GM23338 (cell line): ENCODE results near the gene LPP. TPM values are rescaled to one million over a fixed set of nuclear protein-coding genes. Genes with fewer than 3 reads are reported as not detected.

Experiments
- ATAC-seq: fragments of 200-7000 bp; cut with Tn5 transposase; 3 replicates; pipeline ENCODE4 v1.9.1; 2020
- DNase-seq: peaks from one replicate; pipeline ENCODE4 v3.0.0-alpha.2; 2015; ENCODE audit warnings: low spot score
- H2AFZ ChIP-seq: fragments of 200-600 bp; sonication (generic); 2 replicates; pipeline ENCODE4 v1.8.0; 2016; ENCODE audit warnings: antibody characterized with exemption, mild to moderate bottlenecking, moderate library complexity
- H3F3A ChIP-seq: fragments of 200-600 bp; sonication (generic); replicated peaks from 2 replicates; pipeline ENCODE4 v1.8.0; 2017; ENCODE audit warnings: antibody characterized with exemption, mixed run types, low read depth
- H3K27ac ChIP-seq: fragments of 200-600 bp; sonication (generic); 2 replicates; pipeline ENCODE4 v1.6.1; 2016; ENCODE audit warnings: low read depth
- H3K27me3 ChIP-seq: fragments of 200-600 bp; sonication (generic); 2 replicates; pipeline ENCODE4 v1.8.0; 2016; ENCODE audit warnings: mild to moderate bottlenecking, mixed run types, moderate library complexity; ENCODE audit not compliant: insufficient read depth
- H3K36me3 ChIP-seq: fragments of 200-600 bp; sonication (generic); 2 replicates; pipeline ENCODE4 v1.8.0; 2016; ENCODE audit warnings: mild to moderate bottlenecking; ENCODE audit not compliant: insufficient read depth
- H3K4me1 ChIP-seq: fragments of 200-600 bp; sonication (generic); 2 replicates; pipeline ENCODE4 v1.8.0; 2016; ENCODE audit warnings: mild to moderate bottlenecking, moderate library complexity; ENCODE audit not compliant: insufficient read depth
- H3K4me2 ChIP-seq: fragments of 200-600 bp; sonication (generic); 2 replicates; pipeline ENCODE4 v1.7.1; 2017; ENCODE audit warnings: mixed run types
- H3K4me3 ChIP-seq: fragments of 200-600 bp; sonication (generic); 2 replicates; pipeline ENCODE4 v1.6.1; 2016; ENCODE audit warnings: mixed run types
- H3K79me2 ChIP-seq: fragments of 200-600 bp; sonication (generic); replicated peaks from 2 replicates; pipeline ENCODE4 v1.8.0; 2017; ENCODE audit warnings: mild to moderate bottlenecking; ENCODE audit not compliant: insufficient read depth
- H3K9me2 ChIP-seq: fragments of 200-600 bp; sonication (generic); 2 replicates; pipeline ENCODE4 v1.8.0; 2017; ENCODE audit not compliant: insufficient read depth
- H4K20me1 ChIP-seq: fragments of 200-600 bp; sonication (generic); replicated peaks from 2 replicates; pipeline ENCODE4 v1.8.0; 2017; ENCODE audit warnings: mild to moderate bottlenecking; ENCODE audit not compliant: insufficient read depth
- H3K27ac Mint-ChIP-seq: 2 replicates; pipeline ENCODE4 v1.8.0; 2020; ENCODE audit warnings: inconsistent platforms, mild to moderate bottlenecking, moderate library complexity, mixed read lengths
- H3K27me3 Mint-ChIP-seq: 3 replicates; pipeline ENCODE4 v1.8.0; 2022; ENCODE audit warnings: low read depth, mild to moderate bottlenecking, moderate library complexity, mixed read lengths, inconsistent platforms; ENCODE audit not compliant: insufficient read depth, poor library complexity
- H3K36me3 Mint-ChIP-seq: 3 replicates; pipeline ENCODE4 v1.8.0; 2021; ENCODE audit warnings: low read depth, mild to moderate bottlenecking, inconsistent platforms, moderate library complexity, mixed read lengths
- H3K4me1 Mint-ChIP-seq: 3 replicates; pipeline ENCODE4 v1.8.0; 2020; ENCODE audit warnings: mild to moderate bottlenecking, inconsistent platforms, mixed read lengths
- H3K4me3 Mint-ChIP-seq: 3 replicates; pipeline ENCODE4 v1.8.0; 2021; ENCODE audit warnings: moderate library complexity, mild to moderate bottlenecking, inconsistent platforms, mixed read lengths
- H3K9me3 Mint-ChIP-seq: 3 replicates; pipeline ENCODE4 v1.8.0; 2020; ENCODE audit warnings: moderate library complexity, mild to moderate bottlenecking, inconsistent platforms, mixed read lengths
- CREB1 ChIP-seq: fragments of 250-450 bp; sonication (Bioruptor Pico); IDR thresholded peaks from 2 replicates; pipeline ENCODE4 v1.5.0; 2020; ENCODE audit warnings: low read depth, mild to moderate bottlenecking, moderate library complexity
- CTCF ChIP-seq, 2 experiments: fragments of 200-600 bp in 1 of 2; sonication (generic) in 1 of 2; conservative IDR thresholded peaks; 2 replicates each; pipeline versions ENCODE4 v1.5.1 to v1.6.1; 2016 to 2017; ENCODE audit warnings: antibody characterized with exemption in 2 of 2, low read depth in 2 of 2, mild to moderate bottlenecking in 2 of 2, moderate library complexity in 1 of 2
- EZH2 ChIP-seq: fragments of 200-600 bp; sonication (generic); IDR thresholded peaks from one replicate; pipeline ENCODE4 v1.8.0; 2017; ENCODE audit warnings: antibody characterized with exemption, mild to moderate bottlenecking, low read depth; ENCODE audit not compliant: unreplicated experiment
- JUNB ChIP-seq: IDR thresholded peaks from one replicate; pipeline ENCODE4 v1.6.1; 2016; ENCODE audit warnings: antibody characterized with exemption; ENCODE audit not compliant: unreplicated experiment
- NANOG ChIP-seq: IDR thresholded peaks from 2 replicates; pipeline ENCODE4 v1.6.1; 2016; ENCODE audit warnings: antibody characterized with exemption, borderline replicate concordance
- REST ChIP-seq: IDR thresholded peaks from one replicate; pipeline ENCODE4 v1.6.1; 2018; ENCODE audit warnings: antibody characterized with exemption; ENCODE audit not compliant: unreplicated experiment
- STAT1 ChIP-seq: IDR thresholded peaks from one replicate; pipeline ENCODE4 v1.6.1; 2016; ENCODE audit warnings: antibody characterized with exemption; ENCODE audit not compliant: unreplicated experiment
- ZNF114 ChIP-seq: fragments of 250-450 bp; sonication (Bioruptor Pico); IDR thresholded peaks from 2 replicates; pipeline ENCODE4 v1.5.0; 2020; ENCODE audit warnings: mild to moderate bottlenecking, moderate library complexity
- ZNF331 ChIP-seq: fragments of 250-450 bp; sonication (Bioruptor Pico); IDR thresholded peaks from 2 replicates; pipeline ENCODE4 v1.5.0; 2020; ENCODE audit warnings: low read depth, mild to moderate bottlenecking, moderate library complexity
- polyA plus RNA-seq: library from polyadenylated mRNA; unstranded; fragments of >200 nt; fragmentation: Nextera tagmentation; extraction: Ambion mirVana; gene quantifications from 2 replicates; pipeline ENCODE4 v1.2.1, GENCODE V29; 2016
- total RNA-seq: library from RNA; depleted of rRNA; stranded (reverse); fragments of >200 nt; shearing (Covaris generic); gene quantifications from 2 replicates; pipeline ENCODE4 v1.2.3, GENCODE V29; 2014

The LPP gene
- total and polyA plus RNA-seq, 2 experiments from 2014 or later = 23.0 to 35.2 TPM

GRCh38 chr3:188672840-188673239 lies 518.9 kb downstream of the LPP start:
- Histone ChIP-seq H3K79me2 (no peaks in the 10 kb centered on the region), H3K27ac (no peak overlapping the region)
- TF ChIP-seq NANOG (no peak), CREB1 (CRISPR knock-in tag) (no peak), CTCF (conservative IDR thresholded peaks at IDR 0.05; ENCODE audit: low read depth in 2 of 2) (no peak), JUNB (no peak), ZNF331 (no peak), STAT1 (no peak), ZNF114 (CRISPR knock-in tag) (no peak)

GRCh38 chr3:188673646-188674186 lies 519.8 kb downstream of the LPP start:
- H3K27me3 ChIP-seq = no peaks in the 10 kb centered on the region
- H3K4me1 ChIP-seq = peaks cover 31% of the 10 kb centered on the region
- no peaks in the 10 kb centered on the region; the same call in 2 of the 3 replicates for H3K9me3 Mint-ChIP-seq
- H3K36me3 Mint-ChIP-seq = peaks cover 4% of the 10 kb centered on the region; the same call in 1 of the 3 replicates
- ATAC-seq (peak; percentile 50; the same call in 2 of the 3 replicates), DNase-seq (peak; percentile 32)
- H2AFZ ChIP-seq = no peak overlapping the region
- no peaks in the 10 kb centered on the region for H3K9me2 ChIP-seq
- 0 out of 2 replicates have a peak overlapping the region, but pooled peaks have one; percentile 27 for H3K27ac ChIP-seq
- H3K79me2 ChIP-seq = no peaks in the 10 kb centered on the region
- H3F3A ChIP-seq = no peaks in the 10 kb centered on the region
- H3K27ac Mint-ChIP-seq = peak overlapping the region; percentile 69
- H3K4me2 ChIP-seq = 0 out of 2 replicates have a peak overlapping the region, but pooled peaks have one; percentile 11
- H3K4me1 Mint-ChIP-seq = peaks cover 34% of the 10 kb centered on the region
- H3K27me3 Mint-ChIP-seq = no peaks in the 10 kb centered on the region
- H3K36me3 ChIP-seq = no peaks in the 10 kb centered on the region
- H3K4me3 Mint-ChIP-seq = no peak overlapping the region
- no peaks in the 10 kb centered on the region for H4K20me1 ChIP-seq
- H3K4me3 ChIP-seq = no peak overlapping the region
- TF ChIP-seq JUNB (no peak), REST (no peak), EZH2 (no peak), ZNF114 (CRISPR knock-in tag) (no peak), ZNF331 (no peak), NANOG (no peak; the same call in 1 of the 2 replicates), STAT1 (no peak), CTCF (conservative IDR thresholded peaks at IDR 0.05; ENCODE audit: low read depth in 2 of 2) (no peak)

More at GRCh38 chr3:188672840-188673239, 518.9 kb downstream of the LPP start:
- no peaks in the 10 kb centered on the region for H3F3A ChIP-seq
- ATAC-seq (no peak), DNase-seq (no peak)
- H2AFZ ChIP-seq = no peak overlapping the region
- Mint-ChIP-seq H3K9me3 (no peaks in the 10 kb centered on the region; the same call in 2 of the 3 replicates), H3K36me3 (peaks cover 4% of the 10 kb centered on the region; the same call in 1 of the 3 replicates), H3K27me3 (no peaks in the 10 kb centered on the region), H3K4me1 (peaks cover 34% of the 10 kb centered on the region), H3K4me3 (no peak overlapping the region), H3K27ac (no peak overlapping the region)
- no peaks in the 10 kb centered on the region for H3K9me2 ChIP-seq
- H3K4me2 ChIP-seq = no peak overlapping the region
- H3K36me3 ChIP-seq = no peaks in the 10 kb centered on the region
- no peak overlapping the region for H3K4me3 ChIP-seq
- H3K4me1 ChIP-seq = peaks cover 31% of the 10 kb centered on the region
- no peaks in the 10 kb centered on the region for H4K20me1 ChIP-seq
- H3K27me3 ChIP-seq = no peaks in the 10 kb centered on the region
